ENCODE data around the gene ITSN2.
"Not testable (repeated sequence)": the region's sequence is repeated elsewhere in the genome, so short reads cannot be mapped to it uniquely, and the experiment has no call there.

The ITSN2 gene

DNA sequence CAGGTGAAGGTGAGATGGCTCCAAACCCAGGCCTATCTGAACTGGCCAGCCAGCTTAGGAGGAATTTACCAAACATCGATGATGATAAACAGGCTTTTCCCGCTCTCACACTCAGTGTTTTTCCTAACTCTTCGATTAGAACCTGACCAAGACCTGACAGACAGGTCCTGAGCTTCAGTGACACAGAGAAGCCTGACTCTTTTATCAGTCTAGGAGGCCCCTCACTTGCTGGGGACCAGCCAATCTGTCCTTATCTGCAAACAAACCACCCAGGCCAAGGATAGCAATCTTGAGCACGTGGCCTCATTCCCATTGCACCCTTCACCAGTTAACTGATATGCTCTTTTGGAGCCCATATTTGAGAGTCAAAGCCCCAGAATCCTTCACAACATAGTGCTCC, 1.9 kb upstream of the ITSN2 start:
- peak; percentile 58 for DNase-seq

GRCh38 chr2:24360963-24361330, 611 bp upstream of the ITSN2 start:
- no peak for DNase-seq

DNA sequence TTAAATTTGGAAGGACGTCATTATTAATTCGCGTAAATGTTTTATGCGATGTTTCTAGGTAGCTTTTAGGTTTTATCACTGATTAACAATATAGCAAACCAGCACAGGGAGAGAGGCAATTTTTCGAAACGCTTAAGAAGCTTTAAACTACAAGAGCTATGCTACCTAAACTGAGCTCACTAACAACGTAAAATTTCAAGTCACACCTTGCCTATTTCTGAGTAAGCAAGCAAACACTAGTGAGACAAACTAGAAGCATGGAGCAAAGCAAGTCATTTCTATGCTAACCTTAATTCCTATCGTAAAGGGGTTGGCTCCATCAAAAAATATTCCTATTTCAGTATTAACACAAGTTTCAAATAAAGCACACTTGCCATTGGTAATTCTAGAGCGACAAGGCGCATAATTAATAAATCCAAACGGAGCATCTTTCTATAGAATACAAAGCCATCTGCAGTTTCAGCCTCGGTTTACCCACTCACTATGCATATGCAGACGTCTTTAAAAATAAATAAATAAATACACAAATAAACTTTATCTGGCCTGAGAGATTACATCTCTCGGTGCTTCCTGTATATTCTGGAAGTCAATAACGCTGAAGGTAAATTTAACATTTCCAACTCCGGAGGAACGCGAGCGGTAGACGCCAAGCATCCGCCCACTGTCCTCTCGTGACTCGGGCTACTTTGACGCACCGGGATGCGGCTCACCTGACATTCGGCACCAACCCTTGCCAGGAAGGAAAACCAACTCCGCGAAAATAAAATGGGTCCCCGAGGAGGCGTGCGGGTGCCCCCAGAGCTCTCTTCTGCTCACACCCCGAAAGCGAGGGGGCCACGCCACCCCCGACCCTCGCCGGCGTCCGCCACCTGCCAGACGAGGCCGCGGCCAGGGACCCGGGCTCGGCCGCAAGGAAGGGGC, 947 bp downstream of the ITSN2 start:
- peak; percentile 50 for DNase-seq

- not testable (repeated sequence) for DNase-seq
These were observed 2.6 kb downstream of the ITSN2 start for GRCh38 chr2:24357767-24358166.

DNA sequence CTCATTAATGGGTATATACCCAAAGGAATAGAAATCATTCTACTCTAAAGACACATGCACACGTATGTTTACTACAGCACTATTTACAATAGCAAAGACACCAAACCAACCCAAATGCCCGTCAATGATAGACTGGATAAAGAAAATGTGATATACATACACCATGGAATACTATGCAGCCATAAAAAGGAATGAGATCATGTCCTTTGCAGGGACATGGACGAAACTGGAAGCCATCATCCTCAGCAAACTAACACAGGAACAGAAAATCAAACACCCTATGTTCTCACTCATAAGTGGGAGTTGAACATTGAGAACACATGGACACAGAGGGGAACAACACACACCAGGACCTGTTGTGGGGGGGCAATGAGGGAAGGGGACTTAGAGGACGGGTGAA, 3.2 kb downstream of the ITSN2 start:
- DNase-seq: not testable (repeated sequence)

DNA sequence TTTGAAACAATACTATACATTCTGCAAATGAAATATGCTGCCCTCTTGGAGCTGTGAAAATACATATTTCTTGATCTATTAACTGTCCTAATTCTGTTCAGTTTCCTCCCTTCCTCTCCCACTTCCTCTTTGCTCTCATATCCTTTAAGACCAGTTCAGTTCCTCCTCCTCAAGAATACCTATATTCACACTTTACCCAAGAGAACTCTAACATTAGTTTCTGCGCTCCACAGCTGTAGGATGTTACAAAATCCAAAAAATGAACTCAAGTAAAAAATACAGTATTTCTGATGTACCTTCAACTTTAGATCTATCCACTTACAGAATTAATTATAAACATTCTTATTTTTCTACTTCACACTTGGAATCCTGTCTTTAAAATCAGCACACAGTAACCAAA, 5.4 kb downstream of the ITSN2 start:
- DNase-seq: peak; percentile 46

DNA sequence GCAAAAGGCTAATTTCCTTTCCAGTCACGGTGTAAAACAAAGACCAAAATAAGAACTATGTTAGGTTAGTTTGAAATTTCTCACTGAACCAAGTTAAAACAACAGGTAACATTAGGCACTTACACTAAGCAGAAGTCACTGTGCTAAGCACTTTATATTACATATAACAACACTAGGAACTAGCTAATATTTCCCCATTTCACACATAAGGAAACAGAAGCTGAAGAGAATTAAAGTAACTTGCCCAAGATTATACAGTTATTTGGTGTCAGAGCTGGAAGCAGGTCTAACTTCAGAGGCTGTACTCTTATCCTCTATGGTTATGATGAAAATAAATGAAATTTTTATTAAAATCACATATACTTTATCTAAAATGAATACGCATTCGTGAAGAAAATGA, 5.9 kb downstream of the ITSN2 start:
- DNase-seq: no peak

DNA sequence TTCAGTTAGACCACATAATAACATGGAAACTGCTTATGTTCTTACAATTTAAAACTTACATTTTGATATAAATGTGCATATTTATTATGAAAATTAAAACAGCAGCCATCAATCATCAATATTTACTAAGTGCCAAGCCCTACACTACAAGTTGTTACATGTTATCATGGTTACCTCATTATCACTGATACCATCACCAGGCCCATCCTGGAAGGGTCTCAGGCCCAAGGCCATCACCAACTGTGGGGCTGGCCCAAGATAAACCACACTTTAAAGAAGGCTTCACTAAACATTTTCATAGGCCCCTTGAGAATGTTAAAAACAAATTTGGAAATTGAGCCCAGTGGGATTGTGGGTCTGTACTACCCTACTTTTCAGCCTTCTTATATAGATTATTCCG, 6.4 kb downstream of the ITSN2 start:
- DNase-seq: no peak

GRCh38 chr2:24353364-24353763, 7.0 kb downstream of the ITSN2 start:
- no peak for DNase-seq

GRCh38 chr2:24352664-24353063, 7.7 kb downstream of the ITSN2 start:
- DNase-seq: no peak

- DNase-seq: no peak
These were observed 8.4 kb downstream of the ITSN2 start for GRCh38 chr2:24351981-24352380.

DNA sequence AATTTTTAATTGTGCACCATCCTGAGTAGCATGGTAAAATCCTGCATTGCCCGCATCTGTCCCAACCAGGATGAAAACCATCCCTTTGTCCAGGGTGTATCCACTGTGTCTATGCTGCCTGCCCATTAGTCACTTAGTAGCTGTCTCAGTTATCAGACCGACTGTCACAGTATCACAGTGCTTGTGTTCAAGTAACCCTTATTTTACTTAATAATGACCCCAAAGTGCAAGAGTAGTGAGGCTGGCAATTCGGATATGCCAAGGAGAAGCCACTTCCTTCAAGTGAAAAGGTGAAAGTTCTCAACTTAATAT, 8.8 kb downstream of the ITSN2 start:
- no peak for DNase-seq

DNA sequence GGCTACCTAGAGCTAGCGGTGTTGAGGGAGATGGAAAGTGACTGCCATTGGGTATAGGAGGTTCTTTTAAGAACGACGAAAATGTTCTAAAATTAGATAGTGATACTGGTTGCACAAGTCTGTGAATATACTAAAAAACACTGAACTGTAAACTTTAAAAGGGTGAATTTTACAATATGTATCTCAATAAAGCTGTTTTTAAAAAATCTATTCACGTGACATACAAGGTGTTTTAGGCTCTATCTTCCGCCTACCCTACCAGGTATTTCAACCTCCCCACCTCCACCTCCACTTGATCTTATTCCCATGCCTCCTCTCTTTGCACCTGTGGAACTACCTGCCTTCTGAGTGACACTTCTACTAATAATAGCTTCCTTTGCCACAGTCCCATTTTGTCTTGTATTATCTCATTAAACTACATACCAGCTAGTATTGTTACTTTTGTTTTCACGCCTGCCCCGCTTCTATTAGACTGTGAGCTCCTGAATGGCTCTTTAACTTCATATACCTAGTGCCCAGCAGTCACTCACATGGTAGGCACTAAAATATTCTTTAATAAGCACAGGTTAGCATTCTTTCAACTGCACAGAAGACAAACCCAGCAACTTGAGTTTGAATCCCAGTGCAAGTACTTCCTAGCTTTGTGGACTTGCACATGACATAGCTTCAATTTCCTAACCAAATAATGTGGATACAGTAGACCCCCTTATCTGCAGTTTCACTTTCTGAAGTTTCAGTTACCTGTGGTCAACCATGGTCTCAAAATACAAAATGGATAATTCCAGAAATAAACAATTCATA, 9.3 kb downstream of the ITSN2 start:
- no peak for DNase-seq

DNA sequence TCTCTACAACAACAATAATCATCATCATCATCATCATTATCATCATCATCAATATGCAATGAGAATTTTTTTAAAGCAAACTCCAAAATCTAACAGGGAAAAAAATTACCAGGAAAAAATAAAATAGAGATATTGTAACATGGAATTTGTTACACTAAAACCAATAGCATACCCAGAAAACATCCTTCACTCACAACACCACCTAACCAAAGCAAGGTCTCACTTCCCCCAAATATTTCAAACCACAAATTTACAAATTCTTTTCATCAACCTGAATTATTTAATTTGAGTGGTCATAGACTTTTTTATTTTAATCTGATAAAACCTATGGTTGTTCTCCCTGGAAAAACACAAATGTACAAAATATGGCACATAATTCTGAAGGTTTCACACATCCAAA, 11.2 kb downstream of the ITSN2 start:
- DNase-seq: no peak

DNA sequence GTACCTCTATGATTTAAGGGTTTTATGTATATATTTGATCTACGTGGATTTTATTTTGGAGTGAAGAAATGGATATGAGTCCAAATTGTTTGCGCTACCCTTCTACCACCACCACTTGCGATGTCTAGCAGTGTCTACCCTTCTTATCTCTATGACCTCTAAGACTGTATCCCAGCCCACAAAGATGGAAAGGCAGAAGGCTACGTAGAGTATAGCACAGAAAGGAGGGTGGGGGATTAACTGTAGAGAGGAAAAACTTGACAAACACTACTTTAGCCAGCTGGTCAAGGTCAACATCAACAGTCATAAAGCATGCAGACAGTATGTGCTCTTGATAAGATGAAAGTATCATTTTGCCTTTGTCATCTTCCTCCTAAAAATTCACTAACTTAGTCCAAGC, 14.4 kb downstream of the ITSN2 start:
- DNase-seq: no peak

DNA sequence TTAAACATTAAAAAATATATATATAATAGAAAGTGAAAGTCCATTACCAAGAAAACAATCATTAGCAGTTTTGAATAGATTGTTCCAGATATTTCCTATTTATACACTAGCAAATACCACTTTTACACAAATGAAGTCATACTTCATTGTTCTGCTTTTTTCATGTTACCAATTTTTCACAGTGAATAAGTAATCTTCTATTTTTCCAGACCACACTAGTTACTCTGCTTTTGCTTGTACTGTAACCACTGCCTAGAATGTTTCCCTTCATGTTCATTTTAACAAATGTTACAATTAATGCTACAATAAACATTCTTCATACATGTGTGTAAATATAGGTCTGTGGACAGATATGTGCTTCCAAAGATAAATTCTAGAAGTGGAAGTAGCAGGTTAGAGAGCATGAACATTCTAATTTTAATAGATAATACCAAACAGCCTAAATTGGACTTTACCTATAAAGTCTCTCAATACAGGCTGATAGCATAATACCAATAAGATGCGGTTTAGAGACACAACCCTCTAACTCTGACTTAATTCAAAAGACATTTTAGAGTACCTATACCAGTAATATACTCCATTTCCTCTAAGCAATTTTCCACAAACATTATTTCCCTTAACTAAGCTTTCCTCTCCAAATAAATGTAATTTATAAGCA, 17.0 kb downstream of the ITSN2 start:
- no peak for DNase-seq

- no peak for DNase-seq
These were observed 18.0 kb downstream of the ITSN2 start for GRCh38 chr2:24342110-24342910.

DNA sequence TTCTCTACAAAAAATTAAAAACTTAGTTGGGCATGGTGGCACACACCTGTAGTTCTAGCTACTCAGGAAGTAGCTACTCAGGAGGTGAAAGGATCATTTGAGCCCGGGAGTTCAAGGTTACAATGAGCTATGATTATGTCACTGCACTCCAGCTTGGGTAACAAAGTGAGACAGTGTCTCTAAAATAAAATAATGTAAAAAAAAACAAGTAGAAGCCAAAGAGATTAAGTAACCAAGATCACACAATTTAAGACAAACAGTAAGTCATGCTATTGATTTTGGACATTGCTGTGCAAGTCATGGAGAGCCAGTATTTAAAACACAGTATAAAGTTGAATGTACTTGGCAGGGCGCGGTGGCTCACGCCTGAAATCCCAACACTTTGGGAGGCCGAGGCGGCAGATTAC, 20.5 kb downstream of the ITSN2 start:
- no peak for DNase-seq

DNA sequence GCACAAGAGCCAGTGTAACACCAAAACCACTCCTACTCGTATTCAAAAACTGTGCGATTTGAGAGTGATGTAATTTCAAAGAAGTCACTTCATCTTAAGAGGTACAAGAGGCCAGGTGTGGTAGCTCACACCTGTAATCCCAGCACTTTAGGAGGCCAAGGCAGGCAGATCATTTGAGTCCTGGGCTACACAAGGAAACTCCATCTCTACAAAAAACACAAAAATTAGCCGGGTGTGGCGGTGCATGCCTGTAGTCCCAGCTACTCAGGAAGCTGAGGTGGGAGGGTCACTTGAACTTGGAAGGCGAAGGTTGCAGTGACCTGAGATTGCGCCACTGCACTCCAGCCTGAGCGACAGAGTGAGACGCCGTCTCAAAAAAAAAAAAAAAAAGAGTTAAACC, 21.2 kb downstream of the ITSN2 start:
- DNase-seq: not testable (repeated sequence)

DNA sequence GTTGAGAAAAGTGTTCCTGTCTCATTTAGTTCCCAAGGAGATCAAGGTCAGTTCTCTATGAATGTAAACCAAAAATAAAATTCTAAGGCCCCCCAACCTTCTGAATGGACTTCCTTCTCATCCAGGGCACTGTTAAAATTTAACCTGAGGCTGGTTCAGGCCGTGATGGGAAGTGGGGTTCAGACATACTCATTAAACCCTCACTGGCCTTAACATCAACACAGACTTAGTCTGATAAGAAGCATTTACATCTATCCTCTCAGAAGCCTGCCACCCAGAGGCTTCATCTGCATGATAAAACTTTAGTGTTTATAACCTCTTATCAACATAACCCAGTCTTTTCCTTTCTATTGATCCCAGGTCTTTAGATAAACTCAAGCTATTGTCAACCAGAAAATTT, 22.4 kb downstream of the ITSN2 start:
- DNase-seq: peak; percentile 86

DNA sequence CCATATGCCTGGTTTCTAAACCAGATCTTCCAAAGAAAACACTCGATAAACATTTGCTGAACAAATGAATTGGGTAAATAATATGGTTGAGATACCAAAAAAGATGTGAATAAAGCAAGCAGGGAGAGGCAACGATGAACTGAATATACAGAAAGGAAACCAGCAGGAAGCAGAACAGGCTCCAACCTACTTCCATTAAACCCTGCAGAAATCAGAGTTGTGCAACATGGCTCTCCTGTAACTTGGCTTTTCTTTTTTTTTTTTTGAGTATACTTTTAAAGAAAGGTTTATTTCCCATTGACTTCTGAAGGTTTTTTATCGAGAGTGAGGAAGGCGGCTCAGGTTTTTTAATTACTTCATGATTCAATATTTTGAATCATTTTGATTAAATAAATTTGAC, 23.5 kb downstream of the ITSN2 start:
- no peak for DNase-seq

- no peak for DNase-seq
These were observed 26.1 kb downstream of the ITSN2 start for GRCh38 chr2:24334245-24334633.

Measured in hematopoietic multipotent progenitor cell treated with erythropoietin and hydrocortisone succinate and interleukin-3 and kit ligand, for 6 days (in vitro differentiated cells).